HL-60 (cell line): ENCODE measurements around the gene A2ML1.

Source experiments
- DNase-seq, 2 experiments: peaks; one replicate each; pipeline ENCODE4 v3.0.0-alpha.2; 2010 to 2020; ENCODE audit warnings: low read depth in 1 of 2, low spot score in 1 of 2
- H3K27ac ChIP-seq: fragments of 250-450 bp; sonication (Bioruptor Pico); replicated peaks from 2 replicates; pipeline ENCODE4 v1.5.1; 2020; ENCODE audit warnings: mild to moderate bottlenecking, moderate library complexity
- H3K27me3 ChIP-seq: fragments of 250-450 bp; sonication (Bioruptor Pico); 2 replicates; pipeline ENCODE4 v1.5.1; 2021; ENCODE audit warnings: mild to moderate bottlenecking, moderate library complexity; ENCODE audit not compliant: insufficient read depth, poor library complexity, severe bottlenecking
- H3K4me3 ChIP-seq: replicated peaks from 2 replicates; pipeline ENCODE4 v1.5.1; 2011; ENCODE audit warnings: mild to moderate bottlenecking, control low read depth, low read length; ENCODE audit not compliant: insufficient read depth
- CTCF ChIP-seq: IDR thresholded peaks from one replicate; pipeline ENCODE4 v1.5.1; 2011; ENCODE audit warnings: low read length, control low read depth, inconsistent platforms; ENCODE audit not compliant: insufficient read depth
- GABPA ChIP-seq: IDR thresholded peaks from 2 replicates; pipeline ENCODE4 v1.6.1; 2012; ENCODE audit warnings: low read depth
- POLR2AphosphoS5 ChIP-seq: IDR thresholded peaks from 2 replicates; pipeline ENCODE4 v1.6.1; 2012; ENCODE audit warnings: low read depth
- REST ChIP-seq: IDR thresholded peaks from 2 replicates; pipeline ENCODE4 v1.6.1; 2012; ENCODE audit warnings: low read depth; ENCODE audit not compliant: insufficient replicate concordance
- SPI1 ChIP-seq: IDR thresholded peaks from 2 replicates; pipeline ENCODE4 v1.6.1; 2012; ENCODE audit warnings: low read depth, mild to moderate bottlenecking, borderline replicate concordance
- long read RNA-seq: library from polyadenylated mRNA; unstranded; transcript quantifications from one replicate; pipeline ENCODE4 v2.0.0, GENCODE V29; 2020

Gene A2ML1
- long read RNA-seq: 0 reads

- no peak for DNase-seq
- TF ChIP-seq SPI1: no peak
- TF ChIP-seq POLR2AphosphoS5: no peak
- no peak for TF ChIP-seq REST
- no peak for TF ChIP-seq CTCF
- TF ChIP-seq GABPA: no peak
- H3K4me3 ChIP-seq: no peak within 1 kb of the TSS
- H3K27ac ChIP-seq: no peak within 1 kb of the TSS
- H3K27me3 ChIP-seq: peaks cover 7% of the 10 kb centered on the region
Measured at GRCh38 chr12:8822298-8822697, at the start of gene A2ML1. Gene A2ML1, plus strand, starts transcription at chr12:8822621. Its CDS starts 31 bp downstream, at chr12:8822652.

GRCh38 chr12:8773461-8773860 lies 49.0 kb upstream of the A2ML1 start:
- no peak for DNase-seq
- TF ChIP-seq SPI1 (no peak), CTCF (no peak), REST (no peak), GABPA (no peak), POLR2AphosphoS5 (no peak)
- no peak overlapping the region for H3K4me3 ChIP-seq
- no peak overlapping the region for H3K27ac ChIP-seq
- H3K27me3 ChIP-seq: peaks cover 6% of the 10 kb centered on the region

GRCh38 chr12:8779281-8779680 lies 43.1 kb upstream of the A2ML1 start:
- Histone ChIP-seq H3K27me3 (peaks cover 10% of the 10 kb centered on the region), H3K27ac (no peak overlapping the region), H3K4me3 (no peak overlapping the region)
- TF ChIP-seq REST (no peak), GABPA (no peak), CTCF (no peak), POLR2AphosphoS5 (no peak), SPI1 (no peak)
- DNase-seq: no peak
